Common myeloid progenitor, CD34-positive (primary cell): ENCODE results near the gene IMMP1L.

Source experiments
- CTCF ChIA-PET: fragments of 350-600 bp; sonication (Branson Sonifier 250); formaldehyde crosslinking; loops from one replicate; lab custom pipeline; 2021; ENCODE audit warnings: antibody characterized with exemption; lab: Charles Lee
- POLR2A ChIA-PET: fragments of 350-600 bp; sonication (Branson Sonifier 250); formaldehyde crosslinking; loops from one replicate; lab custom pipeline; 2021; ENCODE audit warnings: antibody characterized with exemption; lab: Charles Lee
- DNase-seq, 3 donors: peaks; one replicate each; pipeline versions ENCODE4 v3.0.0 to v3.0.0-alpha.2; 2013
- H3K27ac ChIP-seq, 2 experiments: 1 replicate in 1 of 2; 2 replicates in 1 of 2; pipeline ENCODE4 v1.7.0; 2013; ENCODE audit warnings: inconsistent platforms in 2 of 2, low read length in 2 of 2, mild to moderate bottlenecking in 2 of 2, low read depth in 1 of 2, moderate library complexity in 1 of 2; ENCODE audit not compliant: severe bottlenecking in 2 of 2, insufficient read depth in 1 of 2, poor library complexity in 1 of 2
- H3K27me3 ChIP-seq, 5 experiments: replicated peaks in 2 of 5; 1 replicate in 3 of 5; 2 replicates in 2 of 5; pipeline versions ENCODE4 v1.6.1 to v1.7.0; 2013; ENCODE audit warnings: low read length in 4 of 5, mild to moderate bottlenecking in 2 of 5, moderate library complexity in 2 of 5, inconsistent platforms in 1 of 5; ENCODE audit not compliant: insufficient read depth in 5 of 5, control insufficient read depth in 4 of 5
- H3K36me3 ChIP-seq, 4 experiments: 1 replicate in 2 of 4; 2 replicates in 2 of 4; pipeline versions ENCODE4 v1.6.1 to v1.7.0; 2013; ENCODE audit warnings: low read length in 3 of 4, control low read depth in 1 of 4, mild to moderate bottlenecking in 1 of 4; ENCODE audit not compliant: control insufficient read depth in 4 of 4, insufficient read depth in 4 of 4
- H3K4me1 ChIP-seq, 4 experiments: 1 replicate in 3 of 4; 2 replicates in 1 of 4; pipeline versions ENCODE4 v1.6.1 to v1.7.1; 2013; ENCODE audit warnings: low read length in 3 of 4, mild to moderate bottlenecking in 3 of 4, control low read depth in 1 of 4, inconsistent platforms in 1 of 4, moderate library complexity in 1 of 4; ENCODE audit not compliant: control insufficient read depth in 4 of 4, insufficient read depth in 4 of 4; ENCODE audit errors: control extremely low read depth in 1 of 4
- H3K4me3 ChIP-seq, 7 experiments: 1 replicate in 4 of 7; 2 replicates in 3 of 7; pipeline versions ENCODE4 v1.5.1 to v1.7.0; 2013; ENCODE audit warnings: mild to moderate bottlenecking in 7 of 7, low read length in 6 of 7, moderate library complexity in 6 of 7, inconsistent platforms in 2 of 7, low read depth in 2 of 7, control low read depth in 1 of 7; ENCODE audit not compliant: insufficient read depth in 4 of 7, control insufficient read depth in 1 of 7; ENCODE audit errors: extremely low read depth in 1 of 7
- H3K9me3 ChIP-seq, 5 experiments: 1 replicate in 4 of 5; 2 replicates in 1 of 5; pipeline versions ENCODE4 v1.6.1 to v1.7.1; 2013; ENCODE audit warnings: low read length in 4 of 5, mild to moderate bottlenecking in 2 of 5, inconsistent platforms in 1 of 5, low read depth in 1 of 5, moderate library complexity in 1 of 5; ENCODE audit not compliant: control insufficient read depth in 4 of 5, insufficient read depth in 2 of 5; ENCODE audit errors: control extremely low read depth in 1 of 5
- WGBS: methylation state at CpG from one replicate; pipeline ENCODE4 v1.1.5; 2013; ENCODE audit not compliant: insufficient coverage; 5-methylcytosine and 5-hydroxymethylcytosine counted together

IMMP1L gene

DNA sequence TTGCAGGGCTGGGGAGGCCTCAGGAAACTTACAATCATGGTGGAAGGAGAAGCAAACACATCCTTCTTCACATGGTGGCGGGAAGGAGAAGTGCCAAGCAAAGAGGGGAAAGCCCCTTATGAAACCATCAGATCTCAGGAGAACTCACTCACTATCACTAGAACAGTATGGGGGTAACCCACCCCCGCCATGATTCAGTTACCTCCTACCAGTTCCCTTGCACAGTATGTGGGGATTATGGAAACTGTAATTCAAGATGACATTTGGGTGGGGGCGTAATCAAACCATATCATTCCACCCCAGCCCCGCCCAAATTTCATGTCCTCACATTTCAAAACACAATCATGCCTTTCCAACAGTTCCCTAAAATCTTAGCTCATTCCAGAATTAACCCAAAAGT is 16.2 kb downstream of the IMMP1L start:
- ChIA-PET CTCF (no interaction called here), POLR2A (no interaction called here)
- Histone ChIP-seq H3K27me3 (no peaks in the 10 kb centered on the region), H3K27ac (no peak overlapping the region), H3K9me3 (peaks cover 0 to 7% (median 1%) of the 10 kb centered on the region in 5 experiments), H3K36me3 (peaks cover 0 to 10% (median 7%) of the 10 kb centered on the region in 4 experiments), H3K4me1 (no peaks in the 10 kb centered on the region), H3K4me3 (no peak overlapping the region)
- no peak for DNase-seq
- 100% methylated on average over 2 of the region's 4 CpGs for WGBS

GRCh38 chr11:31492320-31492913 is 17.0 kb downstream of the IMMP1L start:
- H3K4me1 ChIP-seq = no peaks in the 10 kb centered on the region
- no peak overlapping the region for H3K27ac ChIP-seq
- H3K27me3 ChIP-seq = no peaks in the 10 kb centered on the region
- DNase-seq = no peak
- H3K36me3 ChIP-seq = peaks cover 2 to 10% (median 7%) of the 10 kb centered on the region in 4 experiments
- ChIA-PET POLR2A (no interaction called here), CTCF (no interaction called here)
- no peak overlapping the region for H3K4me3 ChIP-seq
- H3K9me3 ChIP-seq = peaks cover 0 to 7% (median 1%) of the 10 kb centered on the region in 5 experiments
- WGBS = no CpG with 5 or more reads among the region's 2 CpGs

DNA sequence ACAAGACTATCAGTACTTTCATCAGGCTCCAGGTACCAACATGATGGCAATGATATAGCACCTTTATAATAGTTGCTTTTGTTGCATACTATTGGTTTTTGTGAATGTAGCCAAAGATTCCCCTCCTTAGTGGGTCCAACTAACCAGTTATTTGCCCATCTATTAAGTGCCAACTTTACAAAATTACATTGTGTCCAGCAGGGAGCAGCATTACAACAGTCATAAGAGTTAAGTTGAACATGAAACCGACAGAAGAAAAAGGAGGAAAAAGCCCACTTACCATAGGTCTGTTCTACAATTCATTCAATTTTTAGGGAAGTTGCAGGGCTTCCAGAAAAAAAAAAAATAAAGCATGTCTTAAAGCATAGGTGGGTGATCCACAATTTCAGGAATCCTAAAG is 21.6 kb downstream of the IMMP1L start:
- H3K4me3 ChIP-seq = no peak overlapping the region
- H3K4me1 ChIP-seq = no peaks in the 10 kb centered on the region
- no peaks in the 10 kb centered on the region for H3K27me3 ChIP-seq
- H3K36me3 ChIP-seq = peaks cover 0 to 2% (median 0%) of the 10 kb centered on the region in 4 experiments
- 43% methylated on average over 1 of the region's 1 CpG for WGBS
- ChIA-PET POLR2A (no interaction called here), CTCF (interaction anchor here (1.1 to 1.3 kb wide), 2 partner anchors 10 to 384 kb away, joined by 3 read pairs; no protein-coding TSS in a partner anchor)
- no peaks in the 10 kb centered on the region for H3K9me3 ChIP-seq
- peak; percentile 66 to 84 (median 76) for DNase-seq
- H3K27ac ChIP-seq = no peak overlapping the region

GRCh38 chr11:31484497-31484896 is 24.9 kb downstream of the IMMP1L start:
- no peak for DNase-seq
- no CpG with 5 or more reads among the region's 4 CpGs for WGBS
- POLR2A ChIA-PET = no interaction called here

GRCh38 chr11:31480930-31481329 is 28.5 kb downstream of the IMMP1L start:
- no peak for DNase-seq
- CTCF ChIA-PET = interaction anchor here (1.1 kb wide), 1 partner anchor 9 kb away, joined by 3 read pairs; no protein-coding TSS in a partner anchor
- Histone ChIP-seq H3K4me3 (no peak overlapping the region), H3K36me3 (peaks cover 0 to 3% (median 0%) of the 10 kb centered on the region in 4 experiments), H3K27ac (no peak overlapping the region), H3K9me3 (no peaks in the 10 kb centered on the region), H3K4me1 (no peaks in the 10 kb centered on the region), H3K27me3 (no peaks in the 10 kb centered on the region)
- WGBS = no CpG with 5 or more reads among the region's 3 CpGs
- POLR2A ChIA-PET = no interaction called here

More at GRCh38 chr11:31484497-31484896, 24.9 kb downstream of the IMMP1L start:
- Histone ChIP-seq H3K36me3 (peaks cover 0 to 2% (median 0%) of the 10 kb centered on the region in 4 experiments), H3K4me3 (no peak overlapping the region), H3K9me3 (no peaks in the 10 kb centered on the region), H3K27me3 (no peaks in the 10 kb centered on the region), H3K4me1 (no peaks in the 10 kb centered on the region), H3K27ac (no peak overlapping the region)
- CTCF ChIA-PET = interaction anchor here (1.6 kb wide), 1 partner anchor 387 kb away, joined by 4 read pairs; no protein-coding TSS in a partner anchor

DNA sequence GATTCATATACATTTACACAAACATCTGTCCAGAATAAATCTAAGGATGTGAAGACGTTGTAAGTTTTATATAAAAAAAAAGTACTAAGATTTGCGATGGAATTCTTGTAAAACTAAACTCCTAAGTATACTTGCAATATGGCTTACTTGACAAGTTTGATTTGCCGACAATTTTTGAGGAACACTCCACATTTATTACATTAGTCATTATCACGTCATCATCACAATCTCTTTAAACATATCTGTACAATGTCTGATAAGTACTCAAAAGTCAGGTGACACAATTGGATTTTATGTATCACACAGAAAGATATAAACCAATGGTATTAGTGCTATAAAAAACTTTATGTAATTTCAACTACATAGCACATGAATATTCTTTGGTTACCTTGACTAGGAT is 30.4 kb downstream of the IMMP1L start:
- Histone ChIP-seq H3K4me3 (no peak overlapping the region), H3K27me3 (no peaks in the 10 kb centered on the region), H3K27ac (no peak overlapping the region), H3K9me3 (no peaks in the 10 kb centered on the region), H3K36me3 (peaks cover 0 to 3% (median 0%) of the 10 kb centered on the region in 4 experiments), H3K4me1 (no peaks in the 10 kb centered on the region)
- POLR2A ChIA-PET = no interaction called here
- DNase-seq = no peak
- CTCF ChIA-PET = interaction anchor here (1.7 kb wide), 1 partner anchor 11 kb away, joined by 4 read pairs; no protein-coding TSS in a partner anchor
- WGBS = no CpG with 5 or more reads among the region's 4 CpGs

- Histone ChIP-seq H3K27me3 (no peaks in the 10 kb centered on the region), H3K27ac (no peak overlapping the region), H3K4me3 (no peak overlapping the region), H3K36me3 (peaks cover 0 to 3% (median 0%) of the 10 kb centered on the region in 4 experiments), H3K9me3 (no peaks in the 10 kb centered on the region), H3K4me1 (no peaks in the 10 kb centered on the region)
- no CpG with 5 or more reads among the region's 2 CpGs for WGBS
- CTCF ChIA-PET = interaction anchor here (0.8 to 1.7 kb wide), 2 partner anchors 9 to 10 kb away, joined by 3 to 4 read pairs; no protein-coding TSS in a partner anchor
- no peak for DNase-seq
- POLR2A ChIA-PET = no interaction called here
These were observed 31.2 kb downstream of the IMMP1L start for GRCh38 chr11:31478223-31478590.
